HepG2 (cell line): ENCODE measurements around the gene SLC44A4. TPM values are rescaled to one million over a fixed set of nuclear protein-coding genes. Genes with fewer than 3 reads are reported as not detected.

ENCODE experiments used
- ARID5B ChIP-seq: IDR thresholded peaks from 2 replicates; pipeline ENCODE4 v1.4.0; 2020; ENCODE audit warnings: mild to moderate bottlenecking, missing genetic modification reagents
- DMAP1 ChIP-seq: IDR thresholded peaks from 2 replicates; pipeline ENCODE4 v1.6.1; 2016
- FOXC1 ChIP-seq: sonication (generic); formaldehyde crosslinking; IDR thresholded peaks from 2 replicates; pipeline ENCODE4 v1.8.0; 2022; ENCODE audit warnings: mild to moderate bottlenecking, missing genetic modification reagents, borderline replicate concordance
- FOXP4 ChIP-seq: sonication (generic); formaldehyde crosslinking; IDR thresholded peaks from 2 replicates; pipeline ENCODE4 v1.4.0; 2020; ENCODE audit warnings: missing genetic modification reagents
- LRRFIP1 ChIP-seq: sonication (generic); formaldehyde crosslinking; conservative IDR thresholded peaks from 2 replicates; pipeline ENCODE4 v1.4.0; 2020; ENCODE audit warnings: missing genetic modification reagents
- NR2F6 ChIP-seq, 2 experiments: IDR thresholded peaks; 2 replicates each; pipeline ENCODE4 v1.6.1; 2016; ENCODE audit warnings: antibody characterized with exemption in 1 of 2, mild to moderate bottlenecking in 1 of 2
- REST ChIP-seq, 2 experiments: IDR thresholded peaks; 2 replicates each; pipeline ENCODE4 v1.6.1; 2011 to 2012; ENCODE audit warnings: low read length in 2 of 2, borderline replicate concordance in 1 of 2, low read depth in 1 of 2, mild to moderate bottlenecking in 1 of 2, moderate library complexity in 1 of 2
- ZFP37 ChIP-seq: sonication (generic); formaldehyde crosslinking; IDR thresholded peaks from 2 replicates; pipeline ENCODE4 v1.4.0; 2020; ENCODE audit warnings: missing genetic modification reagents, borderline replicate concordance
- ZKSCAN1 ChIP-seq: fragments of 150-350 bp; IDR thresholded peaks from 2 replicates; pipeline ENCODE4 v1.6.1; 2014; ENCODE audit warnings: low read length
- ZNF10 ChIP-seq: sonication (generic); formaldehyde crosslinking; IDR thresholded peaks from 2 replicates; pipeline ENCODE4 v1.4.0; 2020; ENCODE audit warnings: mild to moderate bottlenecking, low read depth, missing genetic modification reagents, borderline replicate concordance
- ZNF335 ChIP-seq: sonication (generic); formaldehyde crosslinking; IDR thresholded peaks from 2 replicates; pipeline ENCODE4 v1.4.0; 2020; ENCODE audit warnings: missing genetic modification reagents
- ZNF337 ChIP-seq: sonication (generic); formaldehyde crosslinking; IDR thresholded peaks from 2 replicates; pipeline ENCODE4 v1.5.1; 2020; ENCODE audit warnings: missing genetic modification reagents, low read depth, mild to moderate bottlenecking, borderline replicate concordance
- ZNF670 ChIP-seq: sonication (generic); formaldehyde crosslinking; IDR thresholded peaks from 2 replicates; pipeline ENCODE4 v1.8.0; 2022; ENCODE audit warnings: mild to moderate bottlenecking, missing genetic modification reagents, borderline replicate concordance
- ZNF816 ChIP-seq: sonication (generic); formaldehyde crosslinking; IDR thresholded peaks from 2 replicates; pipeline ENCODE4 v1.8.0; 2022; ENCODE audit warnings: missing genetic modification reagents, mild to moderate bottlenecking, borderline replicate concordance
- ZSCAN31 ChIP-seq: sonication (generic); formaldehyde crosslinking; IDR thresholded peaks from 2 replicates; pipeline ENCODE4 v1.5.0; 2020; ENCODE audit warnings: low read depth, mild to moderate bottlenecking, missing genetic modification reagents
- polyA plus RNA-seq, 8 experiments: library from polyadenylated mRNA; depleted of rRNA in 3 of 8; stranded (reverse) in 7 of 8; unstranded in 1 of 8; fragments of >200 nt; fragmentation: Illumina TruSeq in 4 of 8; extraction: Trizol in 4 of 8; gene quantifications; 2 replicates each; pipeline versions ENCODE4 v1.2.1 to v1.2.3, GENCODE V29; 2011 to 2016; ENCODE audit warnings: low read depth in 4 of 8, missing spikeins in 1 of 8, mixed read lengths in 1 of 8; ENCODE audit not compliant: insufficient read depth in 1 of 8
- total RNA-seq, 5 experiments: library from RNA; depleted of rRNA; stranded (reverse); fragments of >200 nt; fragmentation: Illumina TruSeq; extraction: Trizol; gene quantifications; 2 replicates each; pipeline ENCODE4 v1.2.3, GENCODE V29; 2016; ENCODE audit warnings: low read depth in 1 of 5

Gene SLC44A4
- total and polyA plus RNA-seq, 2 of the 13 experiments (the other 11 are each of a cell fraction or from before 2014, with no cell fraction given), result 3.5 to 5.9 TPM

- TF ChIP-seq ZNF816 (CRISPR knock-in tag) (peak; percentile 69), FOXP4 (CRISPR knock-in tag) (no peak), NR2F6 (IDR thresholded peaks at IDR 0.05) (no peak), NR2F6 (CRISPR knock-in tag; IDR thresholded peaks at IDR 0.05) (peak; percentile 39), ZNF670 (CRISPR knock-in tag) (peak; percentile 78; the same call in 1 of the 2 replicates), DMAP1 (CRISPR knock-in tag) (0 out of 2 replicates have a peak, but pooled peaks have one; percentile 49), ZNF10 (CRISPR knock-in tag) (no peak), ZNF335 (CRISPR knock-in tag) (peak; percentile 97), ZNF337 (CRISPR knock-in tag) (no peak), ARID5B (CRISPR knock-in tag) (peak; percentile 55; the same call in 1 of the 2 replicates), REST (IDR thresholded peaks at IDR 0.05; ENCODE audit: borderline replicate concordance in 1 of 2, low read depth in 1 of 2, low read length in 2 of 2) (peak in 1 of 2 experiments; percentile 49; a peak in 1 of 4 replicates), FOXC1 (CRISPR knock-in tag) (peak; percentile 23; the same call in 1 of the 2 replicates), ZKSCAN1 (peak; percentile 55; the same call in 1 of the 2 replicates), ZFP37 (CRISPR knock-in tag) (0 out of 2 replicates have a peak, but pooled peaks have one; percentile 62), ZSCAN31 (CRISPR knock-in tag) (peak; percentile 50; the same call in 1 of the 2 replicates), LRRFIP1 (CRISPR knock-in tag) (no peak)
Measured at GRCh38 chr6:31822036-31822821, 56.6 kb downstream of the SLC44A4 start (continued).
